ENCODE data around the gene EIF2AK3.
"Not testable (repeated sequence)": the region's sequence is repeated elsewhere in the genome, so short reads cannot be mapped to it uniquely, and the experiment has no call there.

EIF2AK3 gene

GRCh38 chr2:88632569-88632968, 5.3 kb upstream of the EIF2AK3 start:
- Mint-ChIP-seq H3K9me3 (peaks cover 1% of the 10 kb centered on the region), H3K36me3 (ENCODE audit: low read depth) (no peaks in the 10 kb centered on the region), H3K4me3 (no peak overlapping the region)

DNA sequence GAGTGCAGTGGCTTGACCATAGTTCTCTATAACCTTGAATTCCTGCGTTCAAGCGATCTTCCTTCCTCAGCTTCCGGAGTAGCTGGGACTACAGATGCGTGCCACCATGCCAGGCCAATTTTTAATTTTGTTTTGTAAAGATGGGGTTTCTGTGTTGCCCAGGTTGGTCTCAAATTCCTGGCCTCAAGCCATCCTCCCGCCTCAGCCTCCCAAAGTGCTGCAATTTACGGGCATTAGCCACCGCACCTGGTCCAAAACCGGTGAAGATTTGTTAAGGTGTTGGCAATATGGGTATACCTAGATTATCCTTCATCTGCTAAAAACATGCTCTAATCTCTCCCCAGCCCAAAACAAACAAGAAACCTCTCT, 1.3 kb upstream of the EIF2AK3 start:
- Mint-ChIP-seq H3K4me1 (peaks cover 5% of the 10 kb centered on the region), H3K4me3 (no peak overlapping the region), H3K27ac (no peak overlapping the region), H3K27me3 (ENCODE audit: low read depth, poor library complexity) (peaks cover 3% of the 10 kb centered on the region), H3K9me3 (no peaks in the 10 kb centered on the region), H3K36me3 (ENCODE audit: low read depth) (no peaks in the 10 kb centered on the region)
- TF ChIP-seq CTCF (IDR thresholded peaks at IDR 0.05): no peak
- DNase-seq: no peak

More at GRCh38 chr2:88632569-88632968, 5.3 kb upstream of the EIF2AK3 start:
- DNase-seq: no peak
- Mint-ChIP-seq H3K27me3 (ENCODE audit: low read depth, poor library complexity) (peaks cover 3% of the 10 kb centered on the region), H3K27ac (no peak overlapping the region), H3K4me1 (peaks cover 3% of the 10 kb centered on the region)
- TF ChIP-seq CTCF (IDR thresholded peaks at IDR 0.05): no peak

DNA sequence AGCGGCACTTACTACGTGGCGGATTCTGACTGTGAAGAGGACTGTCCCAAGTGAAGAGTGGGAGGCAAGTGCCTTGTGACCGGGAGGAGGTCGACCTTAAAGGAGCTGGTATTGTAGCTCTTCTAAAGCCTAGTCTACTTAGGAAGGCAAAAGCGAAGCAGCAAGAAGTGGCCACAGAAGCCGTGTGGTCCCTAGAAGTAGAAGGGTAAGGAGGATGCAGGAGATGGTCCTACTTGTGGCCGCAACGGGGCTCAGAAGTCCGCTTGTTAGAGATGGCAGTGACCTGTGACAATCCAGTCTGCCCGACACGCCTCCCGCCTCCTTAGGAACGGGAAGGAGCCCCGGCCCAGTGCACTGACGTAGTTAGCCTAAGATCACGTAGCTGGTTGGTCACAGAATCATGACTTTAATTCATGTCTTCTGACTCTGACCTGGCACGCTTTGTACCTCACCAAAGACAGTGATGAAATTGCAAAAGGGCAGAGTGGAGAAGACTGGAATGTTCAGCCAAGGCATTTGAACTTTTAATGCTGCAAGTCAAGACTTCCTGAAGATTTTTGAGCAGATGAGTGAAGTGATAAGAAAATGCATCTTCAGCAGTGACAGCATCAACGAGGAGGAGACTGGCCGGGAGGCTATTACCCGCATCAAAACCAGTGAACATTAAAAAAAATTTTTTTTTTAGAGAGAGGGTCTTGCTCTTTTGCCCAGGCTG, 749 bp upstream of the EIF2AK3 start:
- DNase-seq: peak; percentile 80
- Mint-ChIP-seq H3K36me3 (ENCODE audit: low read depth) (no peaks in the 10 kb centered on the region), H3K27ac (no peak overlapping the region), H3K4me1 (peaks cover 5% of the 10 kb centered on the region), H3K9me3 (no peaks in the 10 kb centered on the region), H3K4me3 (no peak overlapping the region), H3K27me3 (ENCODE audit: low read depth, poor library complexity) (peaks cover 3% of the 10 kb centered on the region)
- TF ChIP-seq CTCF (IDR thresholded peaks at IDR 0.05): no peak

DNA sequence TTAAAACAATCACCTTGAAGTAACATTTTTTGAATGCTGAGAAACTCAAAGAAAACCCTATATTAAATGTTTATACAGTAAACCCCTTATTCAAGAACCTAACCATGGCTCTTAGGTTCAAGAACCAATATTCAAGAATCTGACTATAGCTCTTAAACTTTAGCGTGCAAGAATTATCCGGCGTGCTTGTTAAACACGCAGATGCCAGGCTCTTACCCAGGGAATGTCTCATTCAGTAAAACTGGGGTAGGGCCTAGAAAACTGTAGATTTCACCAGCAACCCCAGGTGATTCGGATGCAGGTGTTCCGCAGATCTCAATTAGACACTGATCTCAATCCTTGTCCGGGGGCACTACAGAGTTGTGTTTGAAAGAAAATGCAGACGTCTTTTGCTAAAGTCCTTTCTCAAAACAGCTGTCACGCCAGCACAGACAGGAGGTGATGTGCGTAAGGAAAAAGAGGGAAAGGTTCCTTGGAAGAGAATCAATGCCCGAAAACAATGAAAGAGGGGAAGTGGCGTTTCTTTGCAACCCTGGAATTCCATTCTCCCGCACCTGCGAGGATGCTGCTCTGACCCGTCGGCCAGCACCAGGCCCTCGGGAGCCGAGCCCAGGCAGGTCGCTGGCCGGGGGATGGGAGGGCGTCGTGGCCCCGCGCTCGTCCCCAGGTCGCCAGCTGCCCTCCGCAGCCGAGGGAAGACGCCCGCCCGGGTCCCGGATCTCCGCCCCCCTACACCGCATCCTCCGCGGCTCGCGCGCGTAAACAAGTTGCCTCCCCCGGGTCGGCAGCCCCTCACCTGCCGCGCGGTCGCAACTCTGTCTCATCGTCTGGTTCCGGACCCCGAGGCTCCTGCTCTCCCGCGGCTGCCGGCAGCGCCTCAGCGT, 851 bp downstream of the EIF2AK3 start:
- H3K9me3 Mint-ChIP-seq: no peaks in the 10 kb centered on the region
- peak; percentile 63 for DNase-seq
- H3K27me3 Mint-ChIP-seq (ENCODE audit: low read depth, poor library complexity): peaks cover 3% of the 10 kb centered on the region
- peak overlapping the region; percentile 95 for H3K4me3 Mint-ChIP-seq
- no peaks in the 10 kb centered on the region for H3K36me3 Mint-ChIP-seq (ENCODE audit: low read depth)
- H3K27ac Mint-ChIP-seq: peak overlapping the region; percentile 96
- TF ChIP-seq CTCF (IDR thresholded peaks at IDR 0.05): no peak
- H3K4me1 Mint-ChIP-seq: peaks cover 5% of the 10 kb centered on the region

DNA sequence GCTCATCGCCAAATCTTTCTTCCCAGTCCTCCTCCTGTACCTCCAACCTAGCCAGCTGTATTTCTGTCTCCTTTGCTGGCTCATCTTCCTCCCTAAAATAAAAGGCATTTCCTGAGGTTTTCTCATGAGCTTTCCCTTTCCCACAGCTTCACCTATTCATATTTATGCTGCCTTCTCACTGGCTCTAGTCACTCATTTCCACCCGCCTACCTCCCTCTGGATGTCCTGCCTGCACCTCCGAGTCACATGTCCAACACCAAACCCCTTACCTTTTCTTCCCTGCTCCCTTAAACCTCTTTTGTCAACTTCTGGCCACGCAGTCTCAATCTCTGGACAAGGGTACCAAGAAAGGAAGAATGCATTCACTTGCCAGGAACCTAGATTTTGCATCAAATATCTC, 2.8 kb downstream of the EIF2AK3 start:
- Mint-ChIP-seq H3K27ac (no peak overlapping the region), H3K4me1 (peaks cover 9% of the 10 kb centered on the region), H3K4me3 (no peak overlapping the region), H3K36me3 (ENCODE audit: low read depth) (no peaks in the 10 kb centered on the region), H3K27me3 (ENCODE audit: low read depth, poor library complexity) (no peaks in the 10 kb centered on the region), H3K9me3 (no peaks in the 10 kb centered on the region)
- no peak for DNase-seq
- no peak for TF ChIP-seq CTCF (IDR thresholded peaks at IDR 0.05)

- not testable (repeated sequence) for H3K27ac Mint-ChIP-seq; H3K4me3 Mint-ChIP-seq; H3K27me3 Mint-ChIP-seq (ENCODE audit: low read depth, poor library complexity); H3K4me1 Mint-ChIP-seq; H3K36me3 Mint-ChIP-seq (ENCODE audit: low read depth); H3K9me3 Mint-ChIP-seq; DNase-seq
These were observed 3.3 kb downstream of the EIF2AK3 start for GRCh38 chr2:88623831-88624465.
